ENCODE measurements around the gene CA6. TPM values are rescaled to one million over a fixed set of nuclear protein-coding genes. Genes with fewer than 3 reads are reported as not detected.
"Not testable (repeated sequence)": the region's sequence is repeated elsewhere in the genome, so short reads cannot be mapped to it uniquely, and the experiment has no call there.

The CA6 gene
- total and polyA plus RNA-seq, 8 donors: not detected

- Histone ChIP-seq H3K36me3 (no peaks in the 10 kb centered on the region), H3K4me3 (no peak overlapping the region), H3K27me3 (no peaks in the 10 kb centered on the region), H3K9me3 (no peaks in the 10 kb centered on the region), H3K4me1 (no peaks in the 10 kb centered on the region), H3K27ac (no peak overlapping the region)
- FAIRE-seq (no peak), DNase-seq (no peak), ATAC-seq (no peak)
- intact Hi-C loops (cut with DNase I): no loop called here
- 88 to 94% methylated on average over 12 of the region's 12 CpGs for WGBS, 2 donors
- TF ChIP-seq CTCF (IDR thresholded peaks at IDR 0.05): no peak
Measured at GRCh38 chr1:8926707-8927694, 18.7 kb upstream of the CA6 start.

- TF ChIP-seq CTCF (IDR thresholded peaks at IDR 0.05): no peak
- Histone ChIP-seq H3K27me3 (no peaks in the 10 kb centered on the region), H3K36me3 (no peaks in the 10 kb centered on the region), H3K9me3 (no peaks in the 10 kb centered on the region), H3K4me1 (no peaks in the 10 kb centered on the region), H3K27ac (no peak overlapping the region), H3K4me3 (no peak overlapping the region)
- DNase-seq: no peak
- FAIRE-seq: no peak
- WGBS, 2 donors: 76 to 84% methylated on average over 4 of the region's 4 CpGs
- no peak for ATAC-seq
- intact Hi-C loops (cut with DNase I): no loop called here
Measured at GRCh38 chr1:8930116-8930515, 15.6 kb upstream of the CA6 start.

- WGBS, 2 donors: 69 to 75% methylated on average over 7 of the region's 7 CpGs
- H3K4me1 ChIP-seq; ATAC-seq; FAIRE-seq; intact Hi-C loops (cut with DNase I); H3K36me3 ChIP-seq; H3K9me3 ChIP-seq; H3K27ac ChIP-seq; DNase-seq; H3K4me3 ChIP-seq; H3K27me3 ChIP-seq: not testable (repeated sequence)
Measured at GRCh38 chr1:8937051-8937450, 8.6 kb upstream of the CA6 start.

GRCh38 chr1:8937701-8938100 is 8.0 kb upstream of the CA6 start:
- intact Hi-C loops (cut with DNase I): no loop called here
- no peaks in the 10 kb centered on the region for H3K9me3 ChIP-seq
- TF ChIP-seq CTCF (IDR thresholded peaks at IDR 0.05): no peak
- no peak for FAIRE-seq
- H3K4me3 ChIP-seq: no peak overlapping the region
- ATAC-seq: peak in 2 of 4 donors; percentile 46 to 52
- no peaks in the 10 kb centered on the region for H3K27me3 ChIP-seq
- no peaks in the 10 kb centered on the region for H3K4me1 ChIP-seq
- WGBS, 2 donors: 85 to 89% methylated on average over 4 of the region's 4 CpGs
- no peak for DNase-seq
- no peak overlapping the region for H3K27ac ChIP-seq
- no peaks in the 10 kb centered on the region for H3K36me3 ChIP-seq

GRCh38 chr1:8938232-8938999 is 7.3 kb upstream of the CA6 start:
- FAIRE-seq: no peak
- no peaks in the 10 kb centered on the region for H3K27me3 ChIP-seq
- no peak for ATAC-seq
- intact Hi-C loops (cut with DNase I): no loop called here
- no peaks in the 10 kb centered on the region for H3K36me3 ChIP-seq
- no peaks in the 10 kb centered on the region for H3K9me3 ChIP-seq
- no peak for TF ChIP-seq CTCF (IDR thresholded peaks at IDR 0.05)
- WGBS, 2 donors: 77 to 81% methylated on average over 7 of the region's 7 CpGs
- no peak overlapping the region for H3K4me3 ChIP-seq
- DNase-seq: no peak
- no peak overlapping the region for H3K27ac ChIP-seq
- no peaks in the 10 kb centered on the region for H3K4me1 ChIP-seq

Measured in pancreas (tissue), 10 donors.